ENCODE results near the gene TRPV5.
"Not testable (repeated sequence)": the region's sequence is repeated elsewhere in the genome, so short reads cannot be mapped to it uniquely, and the experiment has no call there.

Gene TRPV5

DNA sequence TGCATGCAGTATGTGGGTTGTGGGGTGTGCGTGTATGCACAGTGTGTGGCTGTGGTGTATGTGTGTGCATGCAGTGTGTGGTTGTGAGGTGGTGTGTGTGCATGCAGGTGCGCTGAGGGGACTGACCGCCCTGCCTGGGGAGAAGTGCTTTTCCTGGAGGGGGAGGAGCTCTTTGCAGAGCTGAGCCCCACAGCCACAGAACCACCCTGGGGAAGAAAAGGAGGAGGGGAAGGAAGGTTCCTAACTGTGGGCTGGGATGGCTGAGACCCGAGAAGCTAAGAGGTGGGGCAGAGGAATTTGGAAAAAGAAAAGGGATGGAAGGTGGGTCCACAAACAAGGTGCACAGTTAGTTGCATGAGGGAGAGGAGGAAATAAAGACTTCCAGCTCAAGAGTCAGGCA lies at the start of gene TRPV5:
Gene TRPV5, minus strand, starts transcription at position 123 of the 400 bp plus-strand sequence. CDS start 287 bp downstream, outside the sequence.
- DNase-seq = no peak

DNA sequence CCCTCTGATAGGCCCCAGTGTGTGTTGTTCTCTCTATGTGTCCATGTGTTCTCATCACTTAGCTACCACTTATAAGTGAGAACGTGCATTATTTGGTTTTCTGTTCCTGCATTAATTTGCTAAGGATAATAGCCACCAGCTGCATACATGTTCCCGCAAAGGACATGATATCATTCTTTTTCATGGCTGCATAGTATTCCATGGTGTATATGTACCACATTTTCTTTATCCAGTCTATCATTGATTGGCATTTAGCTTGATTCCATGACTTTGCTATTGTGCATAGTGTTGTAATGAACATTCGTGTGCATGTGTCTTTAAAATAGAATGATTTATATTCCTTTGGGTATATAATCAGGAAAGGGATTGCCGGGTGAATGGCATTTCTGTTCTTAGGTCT lies 44.9 kb upstream of the TRPV5 start:
- DNase-seq = not testable (repeated sequence)

DNA sequence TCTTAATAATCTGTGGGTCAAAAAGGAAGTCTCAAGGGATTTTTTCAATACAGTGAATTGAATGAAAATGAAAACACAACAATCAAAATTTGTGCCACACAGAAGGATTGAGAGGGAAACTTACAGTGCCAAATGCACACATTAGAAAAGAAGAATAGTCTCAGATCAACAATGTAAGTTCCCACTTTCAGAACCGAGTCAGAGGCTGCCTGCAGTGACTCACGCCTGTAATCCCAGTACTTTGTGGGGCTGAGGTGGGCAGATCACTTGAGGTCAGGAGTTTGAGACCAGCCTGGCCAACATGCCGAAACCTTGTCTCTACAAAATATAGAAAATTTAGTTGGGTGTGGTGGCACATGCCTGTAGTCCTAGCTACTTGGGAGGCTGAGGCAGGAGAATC lies 41.1 kb upstream of the TRPV5 start:
- DNase-seq = no peak

DNA sequence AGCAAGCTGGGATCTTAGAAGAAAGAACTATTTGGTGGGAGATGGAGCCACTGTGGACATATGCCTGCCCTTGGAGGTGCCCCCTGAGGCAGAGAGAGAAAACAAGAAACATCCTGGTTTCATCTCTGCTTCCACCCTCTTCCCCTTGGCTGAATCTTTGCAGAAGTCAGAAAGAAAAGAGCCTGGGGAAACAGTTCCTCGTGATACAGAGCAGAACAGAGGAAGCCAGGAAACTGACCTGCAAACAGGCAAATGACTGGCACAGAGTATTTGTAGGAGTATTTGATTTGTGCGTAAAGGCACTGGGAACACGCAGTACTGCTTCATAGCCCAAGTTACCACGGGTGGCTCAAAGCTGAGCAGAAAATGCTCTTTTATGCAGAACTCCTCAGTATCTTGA lies 35.6 kb upstream of the TRPV5 start:
- DNase-seq = no peak

DNA sequence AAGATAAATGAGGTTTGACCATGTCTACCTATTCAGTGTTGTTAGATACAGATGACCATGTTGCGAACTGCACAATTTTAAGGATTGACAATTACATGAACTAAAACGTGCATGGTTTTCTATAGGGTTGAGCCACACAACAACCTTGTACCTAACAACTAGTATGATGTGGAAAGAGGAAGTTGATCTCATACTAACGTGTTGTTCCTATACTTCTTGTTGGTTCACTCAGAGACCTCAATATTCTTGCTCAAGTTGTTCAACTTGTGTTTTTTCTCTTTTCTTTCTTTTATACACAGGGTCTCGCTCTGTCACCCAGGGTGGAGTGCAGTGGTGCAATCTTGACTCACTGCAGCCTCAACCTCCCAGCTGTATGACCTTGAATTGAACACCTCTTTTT lies 34.7 kb upstream of the TRPV5 start:
- no peak for DNase-seq

DNA sequence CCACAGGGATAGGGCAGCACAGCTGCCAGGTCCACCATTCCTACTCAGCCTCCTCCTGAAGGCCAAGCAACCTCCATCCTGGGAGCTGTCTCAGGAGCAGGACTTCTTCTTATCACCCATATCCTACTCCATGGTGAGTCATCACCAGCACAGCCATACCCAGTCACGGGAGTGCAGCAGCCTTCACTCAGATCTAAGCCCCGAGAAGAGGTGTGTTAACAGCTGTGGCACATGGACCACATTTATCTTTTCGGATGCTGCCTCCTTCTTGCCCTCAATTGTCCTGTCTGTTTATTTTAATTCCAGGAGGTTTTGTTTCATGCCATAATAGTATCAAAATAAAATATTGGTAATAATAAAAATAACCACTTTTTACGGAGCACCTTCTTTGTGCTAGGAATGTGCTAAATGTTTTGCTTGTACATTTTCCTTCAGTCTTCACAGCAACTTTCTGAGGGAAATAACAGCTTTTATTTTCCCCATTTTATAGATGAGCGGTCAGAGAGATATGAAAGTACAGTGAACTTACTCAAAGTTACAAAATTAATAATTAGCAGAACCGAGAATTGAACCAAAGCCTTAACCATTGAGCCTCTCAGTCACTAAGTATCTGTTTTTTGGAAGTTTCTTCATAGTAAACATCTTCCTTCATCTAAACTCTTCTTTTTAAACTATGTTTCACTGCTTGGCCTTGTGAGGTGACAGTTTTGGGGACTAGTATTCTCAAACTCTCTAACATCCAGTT lies 31.1 kb upstream of the TRPV5 start:
- DNase-seq = no peak

DNA sequence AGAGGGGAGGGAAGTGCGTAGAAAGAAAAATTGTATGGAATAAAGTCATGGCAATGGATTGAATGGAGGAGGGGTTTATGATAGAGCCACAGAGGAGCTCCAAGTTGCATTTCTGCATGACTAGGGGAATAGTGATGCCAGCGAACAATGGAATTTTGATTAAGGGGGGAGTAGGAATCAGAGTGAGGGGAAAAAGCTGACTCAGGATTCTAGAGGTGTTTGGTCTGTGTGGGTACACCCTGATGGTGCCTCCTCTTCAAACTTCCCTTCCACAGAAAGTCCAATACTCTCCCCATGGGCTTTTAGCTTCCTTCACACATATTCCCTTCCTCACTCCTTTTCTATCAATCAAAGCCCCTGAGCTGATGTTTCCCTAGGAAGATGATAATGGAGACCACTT lies 30.4 kb upstream of the TRPV5 start:
- DNase-seq = no peak

DNA sequence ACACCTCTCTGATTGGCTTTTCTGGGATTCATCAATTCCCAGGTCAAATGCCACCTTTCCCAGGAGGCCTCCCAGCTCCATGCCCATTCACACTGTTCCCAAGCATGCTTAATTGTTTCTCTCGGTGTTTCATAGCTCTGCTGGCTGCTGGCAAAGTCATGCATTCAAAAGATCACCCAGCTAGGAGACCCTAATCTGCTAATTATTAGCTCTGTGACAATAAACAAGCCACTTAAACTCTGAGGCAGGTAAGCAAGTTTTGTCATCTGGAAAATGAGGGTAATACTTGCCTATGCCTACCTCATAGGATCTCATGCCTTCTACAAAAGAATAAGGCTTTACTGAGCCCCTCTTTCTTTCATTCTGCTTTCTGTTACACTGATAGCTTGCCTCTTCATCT lies 29.4 kb upstream of the TRPV5 start:
- DNase-seq = no peak

DNA sequence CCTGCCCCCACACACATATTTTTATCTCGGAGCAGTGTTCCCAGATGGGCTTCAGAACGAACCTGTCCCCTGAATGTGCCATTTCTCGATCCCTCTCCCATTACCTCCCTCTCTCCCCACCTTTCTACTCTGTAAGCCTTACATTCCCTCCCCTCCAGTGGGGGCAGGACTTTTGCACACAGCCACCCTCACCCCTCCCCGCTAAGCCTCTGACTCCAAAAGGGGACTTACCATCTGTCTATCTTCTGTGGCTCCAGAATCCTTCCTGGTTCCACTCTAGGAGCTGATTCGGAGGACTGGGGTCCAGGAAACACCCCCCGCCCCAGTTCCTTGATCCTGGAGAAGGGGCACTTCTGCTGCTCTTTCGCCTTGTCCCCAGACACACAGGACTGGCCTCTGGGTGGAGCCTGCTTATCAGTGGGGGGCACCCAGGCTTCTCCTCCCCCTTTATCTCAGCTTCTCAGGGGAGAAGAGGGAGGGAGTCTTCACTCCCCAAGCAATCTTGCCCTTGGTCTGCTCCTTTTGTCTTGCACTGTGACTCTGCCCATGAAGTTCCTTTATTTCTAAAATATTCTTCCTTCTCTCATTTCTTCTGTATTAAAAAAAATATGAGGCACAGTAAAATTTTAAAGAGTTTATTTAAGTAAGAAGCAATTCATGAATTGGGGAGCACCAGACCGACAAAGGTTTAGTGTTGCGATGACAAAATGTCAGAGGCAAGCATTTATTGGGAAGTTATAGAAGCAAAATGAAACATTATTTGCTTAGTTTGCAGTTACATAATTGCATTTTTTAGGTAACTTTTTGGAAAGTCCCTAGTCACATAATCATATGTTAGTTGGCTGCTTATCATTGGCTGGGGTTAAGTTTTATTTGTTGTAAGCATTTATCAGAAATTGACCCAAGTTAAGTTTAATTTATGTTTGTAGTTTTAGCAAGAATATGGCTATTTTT lies 28.7 kb upstream of the TRPV5 start, which contains the start of gene KEL:
Gene KEL, minus strand, starts transcription at position 391 of the 954 bp plus-strand sequence. Its CDS starts 157 bp downstream, at position 234.
- no peak for DNase-seq

DNA sequence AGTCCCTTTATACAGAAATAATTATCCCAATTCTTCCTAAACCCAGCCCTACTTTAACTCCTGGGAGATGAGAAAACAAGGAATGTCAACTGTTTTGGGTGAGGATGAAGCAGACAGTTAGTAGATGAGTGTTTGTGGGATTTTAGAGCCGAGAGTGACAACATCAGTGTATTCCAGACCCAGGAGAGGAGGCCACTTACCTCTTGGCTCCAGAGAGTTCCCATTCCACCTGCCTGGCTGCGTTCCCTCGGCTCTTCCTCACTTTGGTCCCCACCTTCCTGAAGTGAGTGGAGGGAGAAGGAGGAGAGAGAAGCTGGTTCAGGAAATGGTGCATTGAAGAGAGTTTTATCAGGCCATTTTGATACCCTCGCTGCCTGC lies 28.0 kb upstream of the TRPV5 start:
- no peak for DNase-seq

DNA sequence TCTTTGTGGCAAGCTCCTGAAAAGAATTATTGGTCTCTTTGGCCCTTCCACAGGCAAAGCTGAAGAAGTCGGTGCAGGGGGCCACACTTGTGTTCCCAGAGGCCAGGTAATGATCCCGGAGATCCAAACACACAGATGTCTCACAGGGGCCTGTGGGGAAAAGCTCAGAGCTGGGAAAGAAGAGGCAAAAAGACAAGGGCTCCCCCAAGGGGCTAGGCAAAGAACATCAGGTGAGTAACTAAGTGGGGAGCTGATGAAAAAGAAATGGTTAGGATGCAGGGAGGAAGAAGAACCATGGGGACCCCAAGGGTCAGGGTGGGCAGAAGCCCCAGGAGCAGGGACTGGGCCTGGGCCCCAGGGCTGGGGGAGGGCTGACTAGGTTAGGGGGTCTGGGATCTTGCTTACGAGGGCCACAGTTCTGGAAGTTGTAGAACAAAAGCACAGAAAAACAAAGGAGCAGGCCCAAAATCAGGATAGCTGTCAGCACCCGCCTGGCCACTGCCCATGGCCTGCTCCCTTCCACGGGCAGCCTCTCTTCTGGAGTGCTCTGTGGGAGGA lies 27.5 kb upstream of the TRPV5 start:
- no peak for DNase-seq

DNA sequence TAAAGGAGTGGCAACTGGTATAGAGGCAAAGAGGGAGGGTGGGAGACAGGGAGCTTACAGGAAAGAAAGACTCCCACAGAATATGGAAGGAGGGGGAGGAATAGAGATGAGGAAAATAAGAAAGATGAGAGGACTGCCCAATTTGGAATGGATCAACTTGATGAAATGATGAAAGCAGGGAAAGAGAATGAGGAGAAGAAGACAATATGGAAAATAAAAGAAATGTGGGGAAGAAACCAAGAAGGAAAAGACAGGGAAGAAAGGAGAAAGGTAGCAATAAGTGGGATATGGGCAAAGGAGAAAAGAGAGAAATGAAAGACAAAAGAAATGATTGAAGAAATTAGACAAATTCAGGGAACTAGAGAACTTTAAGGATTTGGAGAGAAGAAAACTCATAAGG lies 25.7 kb upstream of the TRPV5 start:
- no peak for DNase-seq

DNA sequence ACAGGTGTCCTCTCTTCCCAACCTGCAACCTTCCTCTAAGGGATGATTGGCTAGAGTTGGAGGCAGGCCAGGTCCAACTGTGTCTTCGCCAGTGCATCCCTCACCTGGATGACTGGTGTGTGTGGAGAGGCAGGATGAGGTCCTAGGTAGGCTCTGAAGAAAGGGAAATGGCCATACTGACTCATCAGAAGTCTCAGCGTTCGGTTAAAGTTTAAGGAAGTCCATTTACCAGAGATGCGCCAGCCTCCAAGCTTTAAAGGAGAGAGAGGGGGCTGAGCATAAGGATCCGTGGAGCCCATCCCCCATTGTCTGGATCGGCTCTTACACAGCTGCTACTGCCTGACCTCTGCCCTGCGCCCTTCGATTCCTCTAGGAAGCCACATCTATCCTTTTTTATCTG lies 24.2 kb upstream of the TRPV5 start:
- no peak for DNase-seq

DNA sequence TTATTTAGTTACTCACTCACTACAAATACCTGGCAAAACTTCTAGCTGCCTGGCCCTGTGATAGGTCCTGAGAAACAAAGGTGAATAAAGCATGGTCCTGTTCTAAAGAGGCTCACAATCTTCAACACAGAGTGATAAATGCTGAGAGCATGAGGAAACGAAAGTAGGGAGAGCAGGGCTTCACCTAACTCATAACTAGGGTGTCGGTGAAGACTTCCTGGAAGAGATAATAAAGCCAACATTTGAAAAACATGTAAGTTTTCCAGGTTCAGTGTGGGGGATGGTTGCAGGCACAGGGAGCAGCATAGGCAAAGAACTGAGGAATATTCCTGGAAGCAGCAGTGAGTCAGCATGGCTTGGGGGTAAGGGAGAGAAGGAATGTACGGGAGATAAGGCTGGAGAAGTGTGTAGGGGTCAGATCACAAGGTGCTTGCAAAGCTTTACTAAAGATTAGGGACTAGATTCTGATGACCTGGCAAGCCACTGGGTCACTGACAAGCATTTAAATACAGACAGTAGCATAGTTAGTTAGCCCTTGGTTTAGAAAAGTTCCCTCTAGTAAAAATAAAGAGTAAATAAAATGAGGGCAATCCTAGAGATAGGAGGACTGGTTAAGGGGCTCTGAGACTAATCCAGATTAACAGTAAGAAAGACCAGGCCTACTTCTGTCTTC lies 23.5 kb upstream of the TRPV5 start:
- no peak for DNase-seq

DNA sequence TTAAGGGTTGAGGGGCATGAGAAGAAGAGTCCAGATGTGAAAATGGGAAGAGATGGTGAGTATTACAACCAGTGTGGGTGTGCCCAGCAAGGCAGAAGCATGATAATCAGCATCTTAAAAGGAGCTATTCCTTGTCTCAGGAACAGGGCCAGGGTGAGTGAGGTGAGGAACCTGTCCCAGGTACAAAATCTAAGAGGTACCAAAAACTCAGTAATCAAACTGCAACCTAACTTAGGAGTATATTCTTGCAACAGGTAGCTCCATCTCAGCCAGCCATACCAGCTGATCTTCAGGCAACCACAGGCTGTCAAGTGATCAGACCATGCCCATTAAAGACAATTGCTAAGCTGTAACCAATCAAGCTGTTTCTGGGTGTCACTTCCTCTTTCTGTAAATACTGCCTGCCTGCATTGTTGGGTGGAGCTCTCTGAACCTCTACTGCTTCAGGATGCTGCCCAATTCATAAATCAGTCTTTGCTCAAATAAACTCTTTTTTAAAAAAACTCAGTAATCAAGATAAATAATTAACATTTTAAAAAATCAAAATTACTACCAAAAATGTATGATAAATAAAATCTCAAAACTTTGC lies 21.2 kb upstream of the TRPV5 start:
- no peak for DNase-seq

DNA sequence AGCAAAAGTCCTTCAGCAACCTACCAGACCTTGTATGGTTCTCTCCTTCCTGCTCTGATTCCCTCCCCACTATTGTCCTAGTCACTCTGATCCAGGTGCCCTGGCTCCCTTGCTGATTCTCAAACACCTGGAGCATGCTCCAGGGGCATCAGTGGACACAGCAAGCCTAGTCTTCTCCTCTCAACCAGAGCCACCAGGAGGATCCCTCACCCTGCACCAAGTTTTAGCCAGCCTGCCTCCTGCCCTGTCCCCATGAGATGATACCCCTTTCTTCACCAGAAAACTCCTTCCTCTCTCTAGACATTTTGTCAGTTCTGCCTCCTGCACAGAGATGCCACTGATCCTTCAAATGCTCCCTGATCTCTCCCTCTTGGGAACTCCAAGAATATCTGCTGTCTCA lies 16.7 kb upstream of the TRPV5 start:
- no peak for DNase-seq

DNA sequence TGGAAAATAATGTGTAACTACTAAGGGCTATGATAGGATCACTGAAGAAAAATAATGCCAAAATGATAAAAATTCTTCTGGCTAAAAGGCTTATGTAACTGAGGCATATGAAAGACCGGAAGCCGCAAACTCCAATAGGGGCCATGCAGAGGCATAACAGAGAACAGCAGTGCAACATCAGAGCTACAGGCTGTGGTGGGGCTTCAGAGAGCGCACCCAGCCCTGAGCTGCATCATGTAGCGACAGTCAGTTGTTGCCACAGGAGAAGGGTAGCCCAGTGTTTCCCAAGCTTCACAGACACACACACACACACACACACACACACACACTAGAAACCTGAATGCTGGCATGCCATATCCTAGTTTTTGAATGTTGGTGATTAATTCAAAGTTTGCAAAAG lies 15.1 kb upstream of the TRPV5 start:
- DNase-seq = no peak

DNA sequence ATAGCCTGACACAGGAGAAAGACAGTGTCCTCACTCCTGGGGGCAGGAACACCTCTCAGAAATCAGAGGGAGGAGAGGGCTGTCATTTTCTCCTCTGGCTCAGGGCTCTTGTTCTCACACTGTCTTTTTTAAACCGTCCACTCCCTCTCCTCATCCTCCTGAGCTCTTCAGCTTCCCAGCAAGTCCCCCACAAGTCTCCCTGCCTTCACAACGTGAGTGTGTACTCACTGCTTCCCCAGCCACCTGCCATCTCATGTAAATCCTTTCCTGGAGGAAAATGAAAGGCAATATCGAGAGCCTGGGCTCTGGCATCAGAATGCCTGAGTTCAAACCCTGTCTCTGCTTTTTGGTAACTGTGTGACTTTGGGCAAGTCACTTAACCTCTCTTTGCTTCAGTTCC lies 11.5 kb upstream of the TRPV5 start:
- no peak for DNase-seq

DNA sequence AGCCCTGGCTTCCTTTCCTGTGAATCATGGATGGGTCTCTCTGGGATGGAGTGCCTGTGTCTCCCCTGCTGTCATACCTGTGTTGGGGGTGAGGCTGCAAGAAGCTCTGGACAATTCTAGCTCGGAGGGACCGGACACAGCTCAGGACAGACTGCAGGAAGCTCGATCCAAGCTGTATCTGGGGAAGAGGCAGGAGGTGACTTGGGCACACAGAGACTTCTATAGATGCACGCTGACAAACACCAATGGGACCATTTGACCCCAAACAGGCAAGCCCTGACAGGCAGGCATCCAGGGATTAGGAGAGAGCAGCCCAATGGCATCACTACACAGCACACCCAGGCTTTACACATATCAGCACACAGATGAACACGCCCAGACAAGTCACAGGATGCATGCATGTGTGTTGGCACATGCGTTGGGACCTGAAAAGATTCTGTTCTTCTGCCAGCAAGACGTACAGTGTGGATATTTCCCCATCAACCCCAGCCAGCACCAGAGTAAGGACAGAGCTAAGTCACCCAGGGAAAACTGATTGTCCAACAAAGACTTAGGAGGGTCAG lies 10.2 kb upstream of the TRPV5 start:
- no peak for DNase-seq

DNA sequence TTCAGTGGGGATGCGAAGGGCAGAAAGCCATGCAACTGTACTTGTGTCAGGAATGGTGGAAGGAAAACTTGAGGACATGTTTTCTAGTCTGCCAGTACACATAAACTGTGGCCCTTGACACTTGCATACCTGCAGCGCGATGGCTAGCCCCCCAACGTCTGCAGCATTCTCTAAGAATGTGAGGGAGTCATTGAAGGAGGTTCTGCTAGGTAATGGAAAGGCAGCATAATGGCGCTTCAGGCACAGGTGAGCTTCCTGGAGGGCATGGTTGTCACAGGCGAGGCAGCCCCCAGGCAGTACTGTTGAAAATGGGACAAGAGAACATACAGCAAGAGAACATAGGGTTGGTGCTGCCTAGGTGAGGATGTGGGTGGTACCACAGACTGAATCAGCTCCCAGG lies 9.2 kb upstream of the TRPV5 start:
- DNase-seq = no peak

DNA sequence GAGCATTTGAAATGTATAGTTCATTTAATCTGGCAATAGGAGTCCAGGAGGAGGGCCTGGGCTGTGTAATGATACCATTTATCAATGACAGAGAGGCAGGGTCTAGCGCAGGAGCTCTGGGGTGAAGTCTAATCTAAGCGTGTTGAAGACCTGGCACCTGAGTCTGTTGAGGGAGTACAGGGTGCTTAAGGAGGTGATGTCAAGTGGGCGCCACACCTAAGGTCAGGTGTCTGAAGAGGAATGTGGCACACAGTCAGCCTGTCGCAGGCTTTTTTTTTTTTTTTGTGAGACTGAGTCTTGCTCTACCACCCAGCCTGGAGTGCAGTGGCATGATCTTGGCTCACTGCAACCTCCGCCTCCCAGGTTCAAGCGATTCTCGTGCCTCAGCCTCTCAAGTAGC lies 8.0 kb upstream of the TRPV5 start:
- DNase-seq = no peak

DNA sequence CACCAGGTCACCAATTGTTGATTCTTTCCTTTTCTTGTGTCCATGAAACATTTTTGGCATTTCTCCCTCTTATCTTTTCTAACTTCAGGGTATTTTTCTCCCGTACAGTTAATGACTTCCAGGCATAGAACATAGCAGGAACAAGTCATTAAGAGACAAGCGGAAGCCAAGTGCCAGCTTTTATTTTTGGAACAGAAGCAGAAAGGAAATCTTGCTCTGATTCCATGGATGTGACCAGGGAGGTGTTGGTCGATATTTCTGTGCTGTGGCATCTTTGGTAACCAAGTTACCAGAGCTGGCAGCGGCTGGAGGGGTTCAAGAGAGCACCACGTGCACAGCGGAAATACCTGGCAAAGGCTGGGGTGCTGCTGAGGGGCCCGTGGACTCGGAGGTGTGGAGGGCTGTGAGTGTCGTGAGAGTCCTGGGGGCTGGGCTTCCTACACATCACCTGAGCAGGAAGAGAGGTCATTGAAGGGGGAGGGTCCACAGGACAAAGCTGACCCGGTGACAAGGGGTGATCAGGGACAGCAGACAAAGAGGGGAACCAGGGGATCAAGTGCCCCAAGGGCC lies 7.5 kb upstream of the TRPV5 start:
- DNase-seq = no peak

Data from SHP77 treated with DMSO at 0.1 percent for 48 hours (cell line).